HepG2 (cell line): ENCODE measurements around the gene VTI1B. TPM values are rescaled to one million over a fixed set of nuclear protein-coding genes. Genes with fewer than 3 reads are reported as not detected.
A peak's percentile ranks its signal among the peaks of the same experiment; 100 is the strongest.

Experiments used
- ATF7 ChIP-seq, 2 experiments: fragments of 450-650 bp in 1 of 2; sonication (generic) in 1 of 2; formaldehyde crosslinking in 1 of 2; IDR thresholded peaks; 2 replicates each; pipeline versions ENCODE4 v1.4.0 to v1.6.1; 2016 to 2020; ENCODE audit warnings: antibody characterized with exemption in 1 of 2, mild to moderate bottlenecking in 1 of 2, missing genetic modification reagents in 1 of 2
- ATM ChIP-seq: fragments of 450-650 bp; IDR thresholded peaks from 2 replicates; pipeline ENCODE4 v1.7.1; 2017; ENCODE audit warnings: mild to moderate bottlenecking, borderline replicate concordance
- CAMTA2 ChIP-seq: sonication (generic); formaldehyde crosslinking; IDR thresholded peaks from 2 replicates; pipeline ENCODE4 v1.4.0; 2020; ENCODE audit warnings: mild to moderate bottlenecking, missing genetic modification reagents, borderline replicate concordance
- CC2D1A ChIP-seq: sonication (generic); formaldehyde crosslinking; IDR thresholded peaks from 2 replicates; pipeline ENCODE4 v1.8.1; 2023; ENCODE audit warnings: mild to moderate bottlenecking, missing genetic modification reagents
- CTCF ChIP-seq: sonication (generic); formaldehyde crosslinking; IDR thresholded peaks from 2 replicates; pipeline ENCODE4 v1.5.0; 2020; ENCODE audit warnings: mild to moderate bottlenecking, missing genetic modification reagents, moderate library complexity
- E2F1 ChIP-seq: sonication (generic); formaldehyde crosslinking; IDR thresholded peaks from 2 replicates; pipeline ENCODE4 v1.5.0; 2020; ENCODE audit warnings: missing genetic modification reagents
- ELF4 ChIP-seq: sonication (generic); formaldehyde crosslinking; IDR thresholded peaks from 2 replicates; pipeline ENCODE4 v1.5.0; 2020; ENCODE audit warnings: missing genetic modification reagents, mild to moderate bottlenecking, moderate library complexity, borderline replicate concordance
- HOXA9 ChIP-seq: sonication (generic); formaldehyde crosslinking; IDR thresholded peaks from 2 replicates; pipeline ENCODE4 v1.8.1; 2022; ENCODE audit warnings: missing genetic modification reagents, mild to moderate bottlenecking, moderate library complexity, borderline replicate concordance
- KMT2B ChIP-seq: IDR thresholded peaks from 2 replicates; pipeline ENCODE4 v1.6.1; 2016; ENCODE audit warnings: missing genetic modification reagents, missing compliant biosample characterization
- NR2F2 ChIP-seq: IDR thresholded peaks from 2 replicates; pipeline ENCODE4 v1.6.1; 2012; ENCODE audit warnings: low read depth, inconsistent platforms, borderline replicate concordance
- RERE ChIP-seq: IDR thresholded peaks from 2 replicates; pipeline ENCODE4 v1.6.1; 2016; ENCODE audit warnings: low read depth, missing genetic modification reagents, missing compliant biosample characterization
- RXRA ChIP-seq: sonication (generic); formaldehyde crosslinking; IDR thresholded peaks from 2 replicates; pipeline ENCODE4 v1.5.1; 2020; ENCODE audit warnings: missing genetic modification reagents
- ZBTB46 ChIP-seq: sonication (generic); formaldehyde crosslinking; IDR thresholded peaks from 2 replicates; pipeline ENCODE4 v1.4.0; 2020; ENCODE audit warnings: mild to moderate bottlenecking, missing genetic modification reagents, borderline replicate concordance
- ZEB1 ChIP-seq: IDR thresholded peaks from 2 replicates; pipeline ENCODE4 v1.6.1; 2012; ENCODE audit warnings: mild to moderate bottlenecking, low read depth, inconsistent platforms; ENCODE audit not compliant: insufficient replicate concordance
- ZMYM4 ChIP-seq: sonication (generic); formaldehyde crosslinking; IDR thresholded peaks from 2 replicates; pipeline ENCODE4 v1.8.1; 2023; ENCODE audit warnings: mild to moderate bottlenecking, missing genetic modification reagents
- ZNF772 ChIP-seq: sonication (generic); formaldehyde crosslinking; IDR thresholded peaks from 2 replicates; pipeline ENCODE4 v1.5.0; 2020; ENCODE audit warnings: mild to moderate bottlenecking, missing genetic modification reagents
- ZNF780A ChIP-seq: sonication (generic); formaldehyde crosslinking; IDR thresholded peaks from 2 replicates; pipeline ENCODE4 v1.8.0; 2022; ENCODE audit warnings: mild to moderate bottlenecking, missing genetic modification reagents, moderate library complexity
- polyA plus RNA-seq, 8 experiments: library from polyadenylated mRNA; depleted of rRNA in 3 of 8; stranded (reverse) in 7 of 8; unstranded in 1 of 8; fragments of >200 nt; fragmentation: Illumina TruSeq in 4 of 8; extraction: Trizol in 4 of 8; gene quantifications; 2 replicates each; pipeline versions ENCODE4 v1.2.1 to v1.2.3, GENCODE V29; 2011 to 2016; ENCODE audit warnings: low read depth in 4 of 8, missing spikeins in 1 of 8, mixed read lengths in 1 of 8; ENCODE audit not compliant: insufficient read depth in 1 of 8
- total RNA-seq, 5 experiments: library from RNA; depleted of rRNA; stranded (reverse); fragments of >200 nt; fragmentation: Illumina TruSeq; extraction: Trizol; gene quantifications; 2 replicates each; pipeline ENCODE4 v1.2.3, GENCODE V29; 2016; ENCODE audit warnings: low read depth in 1 of 5

VTI1B gene
- total and polyA plus RNA-seq, 2 of the 13 experiments (the other 11 are each of a cell fraction or from before 2014, with no cell fraction given) = 39.0 to 103 TPM

- TF ChIP-seq CTCF (CRISPR knock-in tag) (0 out of 2 replicates have a peak, but pooled peaks have one; percentile 7), ZBTB46 (CRISPR knock-in tag) (no peak), ZNF780A (no peak), ZEB1 (no peak), RERE (no peak), KMT2B (CRISPR knock-in tag) (0 out of 2 replicates have a peak, but pooled peaks have one; percentile 26), E2F1 (no peak), ZNF772 (no peak), NR2F2 (no peak), ELF4 (CRISPR knock-in tag) (no peak), RXRA (no peak), ZMYM4 (CRISPR knock-in tag) (peak; percentile 38), HOXA9 (no peak), ATM (no peak), CAMTA2 (CRISPR knock-in tag) (0 out of 2 replicates have a peak, but pooled peaks have one; percentile 28), CC2D1A (CRISPR knock-in tag) (no peak), ATF7 (IDR thresholded peaks at IDR 0.05) (no peak), ATF7 (CRISPR knock-in tag; IDR thresholded peaks at IDR 0.05) (no peak)
Measured at GRCh38 chr14:67695394-67695949, 21.0 kb upstream of the VTI1B start, which contains the start of gene RDH11 (continued).
